Measurements from ENCODE around the gene OR52K2. TPM values are rescaled to one million over a fixed set of nuclear protein-coding genes. Genes with fewer than 3 reads are reported as not detected.

Gene OR52K2
- 1 to 10 TPM in 1 of 4 donors, not detected in 3; 2.4 TPM for total RNA-seq

GRCh38 chr11:4448995-4449394 lies at the start of gene OR52K2:
OR52K2 (plus strand) TSS chr11:4449295; CDS start chr11:4449340, 45 bp downstream.
- TF ChIP-seq, protein P1, sequence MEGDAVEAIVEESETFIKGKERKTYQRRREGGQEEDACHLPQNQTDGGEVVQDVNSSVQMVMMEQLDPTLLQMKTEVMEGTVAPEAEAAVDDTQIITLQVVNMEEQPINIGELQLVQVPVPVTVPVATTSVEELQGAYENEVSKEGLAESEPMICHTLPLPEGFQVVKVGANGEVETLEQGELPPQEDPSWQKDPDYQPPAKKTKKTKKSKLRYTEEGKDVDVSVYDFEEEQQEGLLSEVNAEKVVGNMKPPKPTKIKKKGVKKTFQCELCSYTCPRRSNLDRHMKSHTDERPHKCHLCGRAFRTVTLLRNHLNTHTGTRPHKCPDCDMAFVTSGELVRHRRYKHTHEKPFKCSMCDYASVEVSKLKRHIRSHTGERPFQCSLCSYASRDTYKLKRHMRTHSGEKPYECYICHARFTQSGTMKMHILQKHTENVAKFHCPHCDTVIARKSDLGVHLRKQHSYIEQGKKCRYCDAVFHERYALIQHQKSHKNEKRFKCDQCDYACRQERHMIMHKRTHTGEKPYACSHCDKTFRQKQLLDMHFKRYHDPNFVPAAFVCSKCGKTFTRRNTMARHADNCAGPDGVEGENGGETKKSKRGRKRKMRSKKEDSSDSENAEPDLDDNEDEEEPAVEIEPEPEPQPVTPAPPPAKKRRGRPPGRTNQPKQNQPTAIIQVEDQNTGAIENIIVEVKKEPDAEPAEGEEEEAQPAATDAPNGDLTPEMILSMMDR (IDR thresholded peaks at IDR 0.05; ENCODE audit: low read depth) = no peak

DNA sequence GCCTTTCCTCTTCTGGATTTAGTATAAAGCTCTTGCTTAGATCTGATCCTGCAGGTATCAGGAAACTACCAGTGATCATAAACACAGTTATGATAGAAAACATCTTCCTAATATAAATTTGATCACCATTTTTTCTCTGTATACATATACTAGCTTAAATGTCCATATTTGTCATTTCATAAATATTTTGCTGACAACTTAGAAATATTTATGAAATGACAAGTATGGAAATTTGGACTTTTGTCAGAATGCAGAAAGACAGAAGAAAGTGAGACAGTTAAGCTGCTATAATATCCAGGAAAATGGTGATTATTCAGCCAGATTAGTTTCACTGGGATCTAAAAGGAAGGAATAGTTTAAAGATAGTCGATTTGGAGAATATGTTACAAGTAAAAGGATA lies 32.8 kb upstream of the OR52K2 start:
- TF ChIP-seq, protein P1 (IDR thresholded peaks at IDR 0.05; ENCODE audit: low read depth) = no peak

DNA sequence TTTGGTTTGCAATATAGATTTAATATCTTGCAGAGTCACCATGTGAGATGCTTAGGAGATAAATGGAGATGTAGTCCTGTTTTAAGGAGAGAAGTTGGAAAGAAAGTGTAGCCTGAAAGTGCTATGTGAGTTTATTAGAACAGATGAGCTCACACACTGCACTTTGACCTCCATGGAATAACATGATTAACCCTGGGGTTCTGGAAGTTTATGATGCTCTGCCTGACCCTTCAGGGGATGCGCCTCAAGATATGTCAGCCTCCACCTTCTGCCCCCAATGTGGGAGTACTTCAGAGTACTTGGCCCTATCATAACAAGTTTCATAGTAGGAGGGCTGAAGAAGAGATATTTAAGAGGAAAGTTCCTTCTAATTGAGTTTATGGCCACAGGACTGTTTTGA lies 32.3 kb upstream of the OR52K2 start:
- TF ChIP-seq, protein P1 (IDR thresholded peaks at IDR 0.05; ENCODE audit: low read depth) = no peak

GRCh38 chr11:4418403-4418802 lies 30.7 kb upstream of the OR52K2 start:
- TF ChIP-seq, protein P1 (IDR thresholded peaks at IDR 0.05; ENCODE audit: low read depth) = no peak

- TF ChIP-seq, protein P1 (IDR thresholded peaks at IDR 0.05; ENCODE audit: low read depth) = no peak
Observed at GRCh38 chr11:4430051-4430450, 19.0 kb upstream of the OR52K2 start.

DNA sequence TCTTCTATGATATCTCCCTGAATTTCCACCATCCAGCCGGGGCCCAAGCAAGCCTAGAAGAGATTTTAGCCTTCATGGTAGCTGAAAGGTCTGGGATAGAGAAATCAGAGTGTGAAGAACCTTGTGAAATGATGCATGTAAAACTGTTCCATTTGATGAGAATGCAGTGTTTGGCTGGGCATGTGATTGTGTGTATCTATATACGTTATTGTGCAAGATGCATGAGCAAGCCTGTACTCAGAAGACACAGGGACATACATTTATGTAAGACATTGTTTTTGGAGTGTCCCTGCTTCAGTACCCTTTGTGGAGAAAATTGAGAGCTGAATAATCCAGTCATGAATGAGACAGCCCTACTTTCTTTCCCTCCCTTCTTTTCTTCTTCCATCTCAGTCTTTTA lies 15.2 kb upstream of the OR52K2 start:
- TF ChIP-seq, protein P1 (IDR thresholded peaks at IDR 0.05; ENCODE audit: low read depth) = no peak

DNA sequence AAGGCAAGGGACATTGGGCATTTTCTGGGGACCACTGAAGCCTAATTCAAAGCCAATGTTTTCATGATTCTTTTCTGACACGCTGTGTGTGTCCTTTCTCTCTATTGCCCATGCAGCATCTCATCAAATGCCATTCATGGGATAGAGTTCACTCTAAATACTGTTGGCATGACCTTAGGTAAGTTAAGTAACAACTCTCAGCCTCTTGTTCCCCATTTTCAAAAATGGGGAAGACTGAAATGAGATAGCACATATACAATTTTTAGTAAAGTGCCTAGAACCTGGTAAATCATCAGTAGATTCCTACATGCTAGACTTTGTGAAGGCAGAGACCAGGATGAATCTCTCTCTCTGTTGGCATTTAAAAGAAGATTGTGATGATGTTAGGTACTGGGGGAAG lies 12.7 kb upstream of the OR52K2 start:
- TF ChIP-seq, protein P1 (IDR thresholded peaks at IDR 0.05; ENCODE audit: low read depth) = no peak

All from subcutaneous adipose tissue (tissue), 4 donors.